GM19395 (cell line): ENCODE measurements around the gene THOC3.
"Not testable (repeated sequence)": the region's sequence is repeated elsewhere in the genome, so short reads cannot be mapped to it uniquely, and the experiment has no call there.

Source experiments
- ATAC-seq: cut with Tn5 transposase; IDR thresholded peaks from one replicate; pipeline ENCODE4 v1.9.1; 2021; ENCODE audit warnings: mild to moderate bottlenecking, moderate library complexity; ENCODE audit not compliant: unreplicated experiment

THOC3 gene, protein sequence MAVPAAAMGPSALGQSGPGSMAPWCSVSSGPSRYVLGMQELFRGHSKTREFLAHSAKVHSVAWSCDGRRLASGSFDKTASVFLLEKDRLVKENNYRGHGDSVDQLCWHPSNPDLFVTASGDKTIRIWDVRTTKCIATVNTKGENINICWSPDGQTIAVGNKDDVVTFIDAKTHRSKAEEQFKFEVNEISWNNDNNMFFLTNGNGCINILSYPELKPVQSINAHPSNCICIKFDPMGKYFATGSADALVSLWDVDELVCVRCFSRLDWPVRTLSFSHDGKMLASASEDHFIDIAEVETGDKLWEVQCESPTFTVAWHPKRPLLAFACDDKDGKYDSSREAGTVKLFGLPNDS

DNA sequence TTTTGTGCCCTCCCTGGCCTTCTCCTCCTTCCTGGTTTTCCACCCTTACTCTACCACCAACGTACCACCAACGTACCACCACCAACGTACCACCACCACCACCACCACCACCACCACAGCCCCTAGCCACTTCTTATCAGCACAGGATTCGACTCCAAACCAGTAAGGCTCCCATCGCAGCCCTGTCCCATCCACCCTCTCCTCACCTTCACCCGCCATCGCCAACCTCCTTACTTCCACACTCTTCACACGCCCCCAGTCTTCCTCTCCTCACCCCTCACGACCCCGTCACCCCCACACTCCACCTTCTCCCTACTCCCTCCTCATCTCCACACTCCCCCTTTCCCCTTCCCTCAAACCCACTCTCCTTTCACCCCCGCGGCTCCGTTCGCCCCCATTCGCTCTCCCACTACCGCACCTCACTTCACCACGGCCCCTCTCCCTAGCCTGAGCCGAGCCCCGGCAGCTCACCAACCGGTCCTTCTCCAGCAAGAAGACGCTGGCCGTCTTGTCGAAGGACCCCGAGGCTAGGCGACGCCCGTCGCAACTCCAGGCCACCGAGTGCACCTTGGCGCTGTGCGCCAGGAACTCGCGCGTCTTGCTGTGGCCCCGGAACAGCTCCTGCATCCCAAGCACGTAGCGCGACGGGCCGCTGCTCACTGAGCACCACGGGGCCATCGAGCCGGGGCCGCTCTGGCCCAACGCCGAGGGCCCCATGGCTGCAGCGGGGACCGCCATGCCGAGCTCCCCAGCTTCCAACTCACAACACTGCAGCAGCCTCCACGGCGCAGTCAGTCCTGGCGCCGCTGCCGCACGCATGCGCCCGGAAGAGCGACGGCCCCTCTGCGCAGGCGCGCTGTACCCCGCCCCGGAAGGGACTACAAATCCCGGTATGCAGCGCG lies at the start of gene THOC3:
Gene THOC3 (minus strand): TSS at position 845 of the 902 bp plus-strand sequence. CDS start 107 bp downstream, at position 738.
- peak; percentile 99 for ATAC-seq

DNA sequence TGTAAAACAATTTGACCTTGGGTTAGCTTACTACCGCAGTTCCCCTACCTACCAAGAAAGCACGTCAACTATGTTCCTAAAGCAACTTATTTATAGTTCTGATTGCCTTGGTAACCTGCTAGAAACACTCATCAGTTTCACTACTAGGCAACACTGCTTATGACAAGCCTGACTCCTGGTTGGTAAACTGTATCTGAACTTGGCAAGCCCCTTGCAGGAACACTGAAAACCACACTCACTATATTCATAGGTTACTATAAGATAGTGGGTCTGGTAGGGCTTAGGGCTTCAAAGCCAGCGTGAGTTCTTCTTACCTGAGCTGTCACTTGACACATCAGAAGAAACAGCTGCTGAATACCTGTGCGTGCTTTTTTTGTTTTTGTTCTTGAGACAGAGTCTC lies 49.2 kb upstream of the THOC3 start:
- ATAC-seq: not testable (repeated sequence)

DNA sequence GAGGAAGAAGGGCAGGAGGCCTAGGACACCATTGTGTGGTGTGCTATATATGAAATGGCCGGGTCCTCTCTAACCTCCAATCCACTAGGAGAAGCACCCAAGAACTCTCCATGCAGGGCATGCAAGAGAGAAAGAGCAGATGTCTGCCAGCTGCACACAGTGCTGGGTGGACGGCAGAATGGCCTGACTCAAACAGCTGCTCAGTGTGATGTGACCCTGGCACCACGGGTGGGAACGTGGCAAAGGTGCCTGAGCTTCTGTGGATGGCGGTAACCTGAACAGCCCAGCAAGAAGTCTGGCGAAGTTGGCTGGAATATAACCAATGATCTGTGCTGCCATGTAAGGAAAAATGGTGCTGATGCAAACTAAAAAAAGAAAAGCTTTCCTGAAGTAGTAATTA lies 46.2 kb upstream of the THOC3 start:
- ATAC-seq: not testable (repeated sequence)

DNA sequence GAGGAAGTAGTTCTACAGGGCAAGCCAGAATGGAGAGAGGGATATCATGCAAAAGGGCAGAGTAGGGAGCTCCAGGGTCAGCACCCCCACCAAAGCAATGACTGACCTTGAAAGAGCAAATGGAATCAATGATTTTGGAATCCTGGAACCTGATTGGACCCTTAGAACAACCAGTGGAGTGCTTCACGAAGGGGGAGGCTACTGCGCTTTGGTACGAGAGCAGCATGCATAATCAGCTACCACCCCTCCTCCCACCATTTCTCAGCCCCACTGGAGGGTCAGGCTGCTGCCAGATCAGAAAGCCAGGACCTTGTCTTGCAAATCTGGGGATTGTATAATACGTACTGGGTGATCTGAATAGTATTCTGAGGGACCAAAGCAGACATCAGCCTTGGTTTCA lies 43.0 kb upstream of the THOC3 start:
- ATAC-seq: not testable (repeated sequence)

DNA sequence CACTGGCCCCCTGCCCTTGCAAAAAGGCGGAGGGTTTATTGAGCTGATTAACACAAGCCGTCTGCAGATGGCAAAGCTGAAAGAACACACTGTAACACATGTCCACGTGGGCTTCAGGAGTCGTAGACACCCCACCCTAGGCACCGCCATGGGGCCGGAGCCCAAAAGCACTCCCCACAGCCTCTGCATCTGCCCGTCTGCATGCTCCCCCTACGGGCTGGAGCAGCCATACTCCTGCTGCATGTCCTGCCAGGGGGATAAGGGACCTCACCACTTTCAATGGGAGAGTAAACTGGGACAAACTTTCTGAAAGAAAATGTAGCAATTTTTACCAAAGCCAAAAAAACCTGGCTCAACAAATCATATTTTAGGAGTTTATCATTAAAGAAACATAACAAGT lies 42.1 kb upstream of the THOC3 start:
- ATAC-seq: not testable (repeated sequence)

DNA sequence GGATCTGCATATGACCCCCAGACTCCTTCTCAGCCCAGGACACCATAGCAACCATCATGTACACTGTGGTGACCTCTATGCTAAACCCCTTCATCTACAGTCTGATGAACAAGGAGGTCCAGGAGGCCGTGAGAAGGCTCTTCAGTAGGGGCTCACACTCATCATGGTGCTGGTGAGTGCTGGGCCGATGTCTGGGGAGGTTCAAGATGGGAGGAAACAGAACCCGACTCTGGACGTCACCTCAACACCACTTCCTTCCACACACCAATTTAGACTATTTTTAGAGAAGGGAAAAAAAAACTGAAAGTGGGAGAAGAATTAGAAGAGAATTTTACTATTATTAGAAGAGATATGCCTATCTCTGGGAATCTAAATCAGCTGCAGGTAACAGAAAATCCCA lies 39.1 kb upstream of the THOC3 start:
- not testable (repeated sequence) for ATAC-seq

DNA sequence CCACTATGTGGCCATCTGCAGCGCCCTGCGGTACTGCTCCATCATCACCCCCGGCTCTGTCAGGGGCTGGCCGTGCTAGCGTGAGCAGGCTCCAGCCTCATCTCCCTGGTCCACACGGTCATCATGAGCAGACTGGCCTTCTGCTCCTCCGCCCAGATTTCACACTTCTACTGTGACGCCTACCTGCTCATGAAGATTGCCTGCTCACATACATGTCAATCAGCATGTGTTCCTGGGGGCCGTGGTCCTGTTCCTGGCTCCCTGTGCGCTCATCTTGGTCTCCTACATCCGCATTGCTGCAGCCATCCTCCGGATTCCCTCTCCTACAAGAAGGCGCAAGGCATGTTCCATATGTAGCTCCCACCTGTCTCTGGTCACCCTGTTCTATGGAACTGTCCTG lies 38.7 kb upstream of the THOC3 start:
- not testable (repeated sequence) for ATAC-seq

DNA sequence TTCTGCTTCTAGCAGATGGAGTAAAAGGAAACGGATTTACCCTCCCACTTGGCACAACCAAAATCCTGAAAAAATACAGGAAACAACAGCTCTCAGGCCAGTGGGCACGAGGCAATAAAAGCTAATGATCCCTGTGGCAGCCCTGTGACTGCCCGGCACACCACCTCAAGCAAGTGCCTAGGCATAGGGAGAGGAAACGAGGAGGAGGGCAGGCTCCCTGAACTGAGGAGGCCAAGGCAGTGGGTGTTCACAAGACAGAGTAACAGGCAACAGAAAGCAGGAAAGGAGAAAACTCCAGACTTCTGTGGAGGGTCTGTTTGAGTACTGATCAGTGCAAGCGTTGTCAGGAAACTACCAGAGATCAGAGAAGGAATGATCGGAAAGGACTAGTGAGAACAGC lies 29.9 kb upstream of the THOC3 start:
- ATAC-seq: not testable (repeated sequence)

DNA sequence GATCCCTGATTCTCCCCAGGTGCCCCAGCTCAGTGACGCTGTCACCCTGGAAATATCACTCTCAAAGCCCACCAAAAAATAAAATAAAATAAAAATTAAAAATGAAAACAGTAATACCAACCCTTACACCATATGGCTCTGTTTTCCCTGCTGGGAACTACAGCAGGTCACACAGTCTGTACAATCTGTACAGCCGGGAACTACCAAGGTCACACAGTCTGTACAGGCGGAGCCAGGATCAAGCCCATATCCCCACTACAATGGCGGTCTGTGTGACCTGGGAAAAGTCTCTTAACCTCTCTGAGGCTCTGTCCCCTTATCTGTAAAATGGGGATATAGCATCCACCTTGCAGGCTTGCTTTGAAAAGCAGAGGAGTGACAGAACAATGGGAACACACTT lies 29.4 kb upstream of the THOC3 start:
- ATAC-seq: not testable (repeated sequence)

DNA sequence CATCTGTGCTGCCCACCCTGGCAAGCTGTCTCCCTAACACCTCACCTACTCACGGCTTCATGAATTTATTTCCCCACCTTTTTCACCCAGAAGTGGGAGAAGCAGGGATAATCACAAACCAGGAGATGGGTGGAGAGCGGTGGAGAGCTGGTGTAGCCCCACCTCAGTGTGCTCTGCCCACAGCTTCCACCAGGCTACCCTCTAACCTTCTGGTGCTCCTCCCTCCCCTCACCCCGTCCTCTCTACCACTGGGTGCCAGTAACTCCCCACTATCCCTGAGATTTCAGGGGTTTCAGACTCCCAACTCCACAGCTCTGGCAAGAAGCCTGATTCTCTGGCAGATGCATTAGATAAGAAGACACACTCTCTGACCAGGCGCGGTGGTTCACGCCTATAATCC lies 28.7 kb upstream of the THOC3 start:
- ATAC-seq: not testable (repeated sequence)

DNA sequence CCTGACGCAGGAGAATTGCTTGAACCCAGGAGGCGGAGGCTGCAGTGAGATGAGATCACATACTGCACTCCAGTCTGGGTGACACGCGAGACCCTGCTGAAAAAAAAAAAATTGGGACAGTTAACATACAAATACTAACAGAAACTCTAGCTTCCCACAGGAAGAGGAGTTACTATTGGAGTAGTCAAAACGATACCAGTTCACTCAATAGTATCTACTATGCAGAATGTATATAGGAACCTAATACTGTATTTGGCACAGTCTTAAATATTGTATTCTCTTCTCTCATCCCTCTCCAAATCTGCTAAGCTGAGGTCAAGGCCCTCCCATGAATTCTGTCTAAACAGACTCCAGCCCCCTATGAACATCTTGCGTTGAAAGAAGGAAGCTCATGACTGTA lies 27.4 kb upstream of the THOC3 start:
- ATAC-seq: not testable (repeated sequence)

DNA sequence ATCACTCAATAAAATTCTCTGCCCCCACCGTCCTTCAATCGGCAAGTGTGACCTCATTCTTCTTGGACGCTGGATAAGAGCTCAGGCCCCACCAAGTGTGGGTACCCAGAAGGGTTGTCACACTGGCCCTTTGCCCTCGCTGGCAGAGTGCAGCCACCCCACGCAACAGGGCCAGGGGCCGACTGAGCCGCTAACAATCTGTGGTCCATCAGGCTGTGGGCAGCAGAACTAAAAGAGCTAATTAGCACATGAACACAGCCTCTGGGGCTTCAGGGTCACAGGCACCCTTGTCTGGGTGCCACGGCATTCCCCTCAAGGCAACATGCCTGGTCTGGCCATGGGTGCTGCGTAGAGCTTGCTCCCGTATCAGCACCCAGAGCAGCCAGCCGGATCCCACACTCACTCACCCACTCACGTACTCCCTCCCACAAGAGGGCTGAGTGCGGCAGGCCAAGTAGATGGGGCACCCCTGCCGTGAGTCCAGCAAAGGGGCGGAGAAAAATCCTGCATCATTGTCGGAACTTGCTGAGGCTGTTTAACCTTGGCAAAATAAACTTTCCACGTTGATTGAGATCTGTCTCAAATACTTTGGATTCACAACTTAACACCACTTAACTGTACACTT lies 11.4 kb upstream of the THOC3 start:
- ATAC-seq: not testable (repeated sequence)

DNA sequence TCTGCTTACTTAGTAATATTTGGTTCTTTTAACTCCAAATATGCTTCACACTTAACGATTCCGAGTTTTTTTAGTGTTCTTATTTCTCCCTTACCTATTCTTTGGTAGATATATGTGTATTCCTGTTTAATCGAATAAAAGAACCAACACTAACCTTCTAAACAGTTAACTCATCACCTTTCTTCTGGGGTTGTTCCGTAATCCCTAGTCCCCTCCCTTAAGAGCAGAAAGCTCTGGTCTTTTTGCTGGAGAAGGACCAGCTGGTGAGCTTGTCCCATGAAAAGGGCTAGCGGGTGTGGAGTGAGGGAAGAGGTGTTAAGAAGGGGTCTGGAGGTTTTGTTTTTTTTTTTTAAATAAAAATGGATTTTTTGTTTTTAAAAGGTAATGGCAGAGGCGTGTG lies 266 bp upstream of the THOC3 start:
- ATAC-seq: peak; percentile 44

DNA sequence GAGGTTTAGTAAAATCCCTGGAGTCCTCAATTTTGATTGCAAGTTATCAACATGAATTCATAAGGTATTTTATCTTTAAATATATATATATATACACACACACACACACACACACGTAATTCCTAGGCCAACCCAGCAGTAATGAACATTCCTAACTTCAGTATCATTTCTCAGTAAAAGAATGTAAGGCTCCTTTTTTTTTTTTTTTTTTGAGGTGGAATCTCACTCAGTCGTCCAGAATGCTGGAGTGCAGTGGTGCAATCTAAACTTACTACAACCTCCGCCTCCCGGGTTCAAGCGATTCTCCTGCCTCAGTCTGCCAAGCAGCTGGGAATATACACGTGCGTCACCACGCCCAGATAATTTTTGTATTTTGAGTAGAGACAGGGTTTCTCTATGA lies 5.8 kb downstream of the THOC3 start:
- ATAC-seq: not testable (repeated sequence)

DNA sequence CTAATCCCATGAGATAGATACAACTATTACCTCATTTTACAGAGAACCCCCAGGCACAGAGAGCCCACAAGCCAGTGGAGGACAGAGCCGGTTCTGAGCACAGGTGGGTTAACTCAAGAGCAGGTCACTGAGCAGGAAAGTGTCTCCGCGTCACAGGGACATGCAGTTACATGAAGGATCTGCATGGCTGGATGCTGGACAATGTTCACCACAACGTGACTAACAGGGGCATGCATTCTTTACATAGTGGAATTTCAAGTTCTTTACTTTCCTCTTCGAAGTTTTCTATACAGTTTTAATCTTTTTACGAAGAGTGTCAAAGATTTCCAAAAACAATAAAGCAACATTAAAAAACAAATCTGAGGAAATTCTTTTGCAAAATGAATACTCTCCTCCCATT lies 7.9 kb downstream of the THOC3 start:
- not testable (repeated sequence) for ATAC-seq

DNA sequence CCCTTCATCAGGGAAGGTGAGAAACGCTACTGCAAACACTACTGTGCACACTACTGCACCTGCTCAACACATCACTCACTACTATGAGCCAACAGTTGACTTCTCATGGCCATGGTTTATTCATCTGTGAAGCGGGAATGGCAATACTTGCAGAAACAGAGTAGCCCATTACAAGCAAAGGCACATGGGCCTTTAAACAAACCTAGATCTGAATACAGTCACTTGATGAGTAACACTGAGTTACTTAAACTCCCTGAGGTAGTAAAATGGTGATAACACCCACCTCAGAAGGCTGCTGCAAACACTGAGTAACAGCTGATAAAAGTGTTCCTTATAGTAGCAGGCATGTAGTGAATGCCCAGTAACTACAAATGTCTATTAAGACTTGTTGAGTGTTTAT lies 9.6 kb downstream of the THOC3 start:
- not testable (repeated sequence) for ATAC-seq

DNA sequence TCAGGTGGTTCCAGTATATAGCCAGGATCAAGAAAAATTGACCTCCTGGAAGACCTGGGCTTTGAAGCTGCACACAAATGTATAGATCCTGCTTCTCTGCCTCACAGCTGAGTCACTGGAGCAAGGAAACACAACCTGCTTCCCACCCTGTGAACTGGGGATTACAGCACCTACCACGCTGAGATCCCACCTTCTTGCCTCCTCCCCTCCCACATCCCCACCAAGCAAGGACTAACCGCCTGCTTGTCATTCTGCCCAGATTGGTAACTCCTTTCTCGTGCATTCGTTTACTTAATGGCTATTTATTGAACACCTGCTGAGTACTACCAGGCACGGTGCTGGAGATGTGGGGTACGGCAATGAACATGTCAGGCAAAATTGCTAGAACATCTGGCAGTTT lies 14.0 kb downstream of the THOC3 start:
- not testable (repeated sequence) for ATAC-seq

DNA sequence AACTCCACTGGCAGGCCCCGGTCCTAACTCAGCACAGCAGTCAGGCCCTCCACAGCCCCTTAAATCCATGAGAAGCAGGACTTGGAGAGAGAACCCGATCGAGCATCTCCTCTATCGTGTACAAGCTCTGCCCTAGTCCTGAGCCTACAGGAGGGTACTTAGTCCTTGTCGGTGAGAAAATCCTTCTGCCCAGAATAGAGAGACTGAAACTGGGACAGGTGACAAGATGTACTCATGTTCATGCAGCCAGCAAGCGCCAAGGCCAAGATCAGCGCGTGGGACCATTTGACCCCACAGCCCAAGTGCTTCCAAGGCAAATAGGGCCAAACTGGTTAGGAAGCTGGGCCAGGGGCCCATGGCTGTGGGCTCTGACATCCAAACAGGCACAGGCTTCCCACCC lies 15.3 kb downstream of the THOC3 start:
- ATAC-seq: not testable (repeated sequence)

DNA sequence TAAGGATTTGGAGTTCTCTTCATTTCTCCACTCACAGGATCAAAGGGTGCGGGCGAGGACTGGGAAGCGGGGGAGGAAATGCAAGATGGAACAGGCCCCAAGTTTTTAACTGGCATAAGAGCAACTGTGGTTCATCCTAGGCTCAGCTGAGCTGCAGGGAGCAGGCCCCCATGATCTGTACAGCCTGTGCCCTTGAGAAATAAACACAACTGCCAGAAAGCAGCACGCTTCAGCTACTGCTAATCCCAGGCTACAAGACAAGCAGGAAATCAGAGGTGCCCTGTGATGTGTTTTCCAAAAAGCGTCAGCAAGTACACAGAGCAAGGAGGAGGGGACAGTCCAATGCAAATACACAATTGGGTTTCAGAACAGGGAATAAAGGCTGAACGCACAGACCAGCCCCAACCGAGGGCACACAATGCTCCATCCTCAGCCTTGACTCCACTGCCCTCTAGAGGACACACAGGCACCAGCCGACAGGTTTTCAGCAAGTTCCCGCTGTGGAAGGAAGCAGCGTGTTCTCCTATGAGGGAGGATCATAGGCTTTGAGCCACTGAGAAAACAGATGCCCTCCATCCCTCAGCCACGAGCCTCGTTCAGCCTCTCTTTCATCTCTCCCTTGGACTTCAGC lies 16.7 kb downstream of the THOC3 start:
- not testable (repeated sequence) for ATAC-seq

DNA sequence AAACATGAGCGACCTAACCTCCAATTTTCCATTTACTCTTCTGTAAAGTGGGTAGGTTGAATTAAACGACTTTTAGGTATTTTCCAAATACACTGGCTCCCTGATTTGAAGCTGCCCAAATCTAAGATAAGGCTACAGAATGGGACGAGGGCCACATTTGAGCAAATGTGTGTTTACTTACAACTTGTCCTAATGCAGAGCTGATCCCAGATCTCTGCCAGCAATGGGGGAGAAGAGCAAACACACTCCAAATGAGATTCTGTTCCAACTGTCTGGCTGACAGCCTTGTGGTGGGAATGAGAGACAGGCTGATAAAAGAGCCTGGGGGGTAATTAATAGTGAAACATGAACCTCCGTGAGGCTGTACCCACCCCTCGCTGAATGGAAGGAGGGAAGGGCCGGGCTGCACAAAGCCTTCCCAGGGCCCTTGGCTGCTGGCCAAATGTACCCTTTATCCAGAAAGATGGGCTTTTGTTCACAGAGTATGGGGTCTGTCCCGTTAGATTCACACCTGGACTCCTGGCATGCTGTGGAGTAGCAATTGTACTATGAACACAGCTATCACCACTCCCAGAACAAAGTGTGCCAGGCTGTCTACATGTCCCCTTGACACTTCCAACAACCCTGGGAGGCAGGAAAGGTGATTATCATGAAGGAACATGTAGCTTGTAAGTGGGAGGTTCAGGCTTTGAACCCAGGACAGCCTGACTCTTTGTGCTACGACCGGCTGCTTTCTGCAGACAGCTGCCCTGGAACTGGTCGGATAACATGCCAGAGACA lies 19.6 kb downstream of the THOC3 start:
- ATAC-seq: not testable (repeated sequence)
